K562 (cell line): ENCODE results near the gene THAP9. TPM values are rescaled to one million over a fixed set of nuclear protein-coding genes. Genes with fewer than 3 reads are reported as not detected.

Experiments used
- DPF2 ChIP-seq: fragments of 450-650 bp; IDR thresholded peaks from 2 replicates; pipeline ENCODE4 v1.6.1; 2016
- HNRNPL ChIP-seq: fragments of 200-400 bp; formaldehyde crosslinking; IDR thresholded peaks from 2 replicates; pipeline ENCODE4 v1.6.1; 2017; ENCODE audit warnings: low read depth, mild to moderate bottlenecking, low read length
- HNRNPLL ChIP-seq: fragments of 200-400 bp; formaldehyde crosslinking; IDR thresholded peaks from 2 replicates; pipeline ENCODE4 v1.6.1; 2017; ENCODE audit warnings: low read length, low read depth, mild to moderate bottlenecking; ENCODE audit not compliant: poor library complexity, severe bottlenecking
- JUND ChIP-seq, 2 experiments: IDR thresholded peaks; 2 replicates in 1 of 2; 3 replicates in 1 of 2; pipeline ENCODE4 v1.6.1; 2011; ENCODE audit warnings: borderline replicate concordance in 2 of 2, low read depth in 2 of 2, low read length in 2 of 2, improper control_type of control experiment in 1 of 2, missing biosample characterization in 1 of 2, missing genetic modification characterization in 1 of 2, missing genetic modification reagents in 1 of 2
- LCOR ChIP-seq: sonication (generic); formaldehyde crosslinking; IDR thresholded peaks from 2 replicates; pipeline ENCODE4 v1.8.0; 2022; ENCODE audit warnings: mild to moderate bottlenecking, missing genetic modification reagents
- MCM7 ChIP-seq, 2 experiments: fragments of 450-650 bp; IDR thresholded peaks; 2 replicates each; pipeline ENCODE4 v1.6.1; 2016 to 2018
- MTA1 ChIP-seq: fragments of 450-650 bp; IDR thresholded peaks from 2 replicates; pipeline ENCODE4 v1.6.1; 2017; ENCODE audit warnings: borderline replicate concordance
- NR1H2 ChIP-seq: sonication (generic); formaldehyde crosslinking; IDR thresholded peaks from 2 replicates; pipeline ENCODE4 v1.4.0; 2020; ENCODE audit warnings: mild to moderate bottlenecking, missing genetic modification reagents
- RBM22 ChIP-seq: fragments of 200-400 bp; formaldehyde crosslinking; IDR thresholded peaks from 2 replicates; pipeline ENCODE4 v1.6.1; 2018; ENCODE audit warnings: low read length, low read depth; ENCODE audit not compliant: poor library complexity, severe bottlenecking
- SAP30 ChIP-seq: fragments of 200-600 bp; sonication (generic); IDR thresholded peaks from 2 replicates; pipeline ENCODE4 v1.6.1; 2012; ENCODE audit warnings: borderline replicate concordance, low read depth, mild to moderate bottlenecking, moderate library complexity, low read length, control low read depth, inconsistent platforms; ENCODE audit not compliant: insufficient read depth, poor library complexity, severe bottlenecking
- TAF7 ChIP-seq: fragments of 450-650 bp; IDR thresholded peaks from 2 replicates; pipeline ENCODE4 v1.6.1; 2016; ENCODE audit warnings: missing genetic modification characterization, missing compliant biosample characterization
- ZNF644 ChIP-seq: fragments of 200-800 bp; sonication (Bioruptor generic); IDR thresholded peaks from 2 replicates; pipeline ENCODE4 v1.6.1; 2016; ENCODE audit warnings: low read depth, missing genetic modification characterization, missing compliant biosample characterization
- polyA plus RNA-seq, 8 experiments: library from polyadenylated mRNA; depleted of rRNA in 4 of 8; stranded (reverse) in 5 of 8; unstranded in 3 of 8; fragments of >200 nt; fragmentation: Nextera tagmentation in 2 of 8; fragmentation: Illumina TruSeq in 1 of 8; extraction: Ambion mirVana in 2 of 8; extraction: Trizol in 1 of 8; gene quantifications; 2 replicates each; pipeline versions ENCODE4 v1.2.1 to v1.2.3, GENCODE V29; 2011 to 2014; ENCODE audit warnings: inconsistent platforms in 1 of 8, missing spikeins in 1 of 8
- total RNA-seq, 7 experiments: library from RNA; depleted of rRNA in 6 of 7; stranded (reverse); fragments of >200 nt in 6 of 7; fragmentation: Illumina TruSeq in 2 of 7; extraction: Trizol in 2 of 7; gene quantifications; 2 replicates each; pipeline versions ENCODE4 v1.2.1 to v1.2.3, GENCODE V29; 2011 to 2021; ENCODE audit warnings: low replicate concordance in 1 of 7
- TF ChIP-seq, protein P1 (sequence below): sonication (generic); IDR thresholded peaks from 2 replicates; pipeline ENCODE4 v1.6.1; 2016
- TF ChIP-seq, protein P2 (sequence below): fragments of 450-650 bp; IDR thresholded peaks from 2 replicates; pipeline ENCODE4 v1.6.1; 2018; ENCODE audit not compliant: partially characterized antibody
- TF ChIP-seq, protein P3 (sequence below): fragments of 250-450 bp; sonication (Bioruptor Pico); IDR thresholded peaks from 2 replicates; pipeline ENCODE4 v1.5.0; 2021; ENCODE audit warnings: mild to moderate bottlenecking, moderate library complexity
- TF ChIP-seq, protein P4 (sequence below): fragments of 250-450 bp; sonication (Bioruptor Pico); IDR thresholded peaks from 2 replicates; pipeline ENCODE4 v1.4.0; 2020; ENCODE audit warnings: mild to moderate bottlenecking

The THAP9 gene
- total and polyA plus RNA-seq, 9 of the 15 experiments (the other 6 are each of a cell fraction or from before 2014, with no cell fraction given): 3.4 to 7.0 (median 5.4) TPM

DNA sequence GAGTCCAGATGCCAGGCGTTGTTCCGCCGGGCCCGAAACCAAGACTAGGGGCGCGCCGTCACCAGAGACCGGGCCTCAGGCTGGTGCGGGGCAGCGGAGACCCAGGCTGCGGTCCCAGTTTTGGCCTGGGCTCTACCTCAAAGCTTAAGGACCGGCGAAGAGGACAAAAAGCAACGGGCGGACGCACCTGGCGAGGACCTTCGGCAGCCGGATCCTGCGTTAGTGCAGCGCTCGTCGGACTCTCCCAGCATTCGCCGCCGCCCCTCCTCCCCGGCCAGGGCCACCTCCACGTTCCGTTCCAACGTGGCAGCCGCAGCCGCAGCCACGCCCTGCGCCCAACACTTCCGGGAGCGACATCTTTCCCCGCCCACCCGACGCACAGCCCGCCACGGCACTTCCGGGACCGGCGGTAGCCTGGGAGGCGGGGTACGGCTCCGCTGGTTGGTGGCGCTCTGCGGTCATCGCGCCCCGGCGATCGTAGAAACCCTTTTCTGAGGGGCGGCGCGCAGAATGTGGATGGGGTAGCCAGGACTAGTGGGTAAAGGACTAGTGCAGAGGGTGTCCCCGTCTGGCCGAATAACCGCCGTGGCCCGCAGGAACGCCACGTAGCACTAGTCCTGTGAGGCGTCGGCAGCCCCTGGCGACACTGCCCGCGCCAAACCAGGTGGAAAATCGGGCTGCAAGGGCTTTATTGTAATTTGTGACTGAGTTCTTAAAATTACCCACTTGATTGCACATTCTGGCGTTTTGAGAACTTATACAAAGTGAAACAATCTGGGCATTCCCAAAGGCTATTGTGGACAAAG, 9.4 kb upstream of the THAP9 start, which contains the start of gene SEC31A (continued):
- TF ChIP-seq, protein P1, sequence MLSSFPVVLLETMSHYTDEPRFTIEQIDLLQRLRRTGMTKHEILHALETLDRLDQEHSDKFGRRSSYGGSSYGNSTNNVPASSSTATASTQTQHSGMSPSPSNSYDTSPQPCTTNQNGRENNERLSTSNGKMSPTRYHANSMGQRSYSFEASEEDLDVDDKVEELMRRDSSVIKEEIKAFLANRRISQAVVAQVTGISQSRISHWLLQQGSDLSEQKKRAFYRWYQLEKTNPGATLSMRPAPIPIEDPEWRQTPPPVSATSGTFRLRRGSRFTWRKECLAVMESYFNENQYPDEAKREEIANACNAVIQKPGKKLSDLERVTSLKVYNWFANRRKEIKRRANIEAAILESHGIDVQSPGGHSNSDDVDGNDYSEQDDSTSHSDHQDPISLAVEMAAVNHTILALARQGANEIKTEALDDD: peak; percentile 64
- TF ChIP-seq DPF2: 0 out of 2 replicates have a peak, but pooled peaks have one; percentile 18
- TF ChIP-seq, protein P2, sequence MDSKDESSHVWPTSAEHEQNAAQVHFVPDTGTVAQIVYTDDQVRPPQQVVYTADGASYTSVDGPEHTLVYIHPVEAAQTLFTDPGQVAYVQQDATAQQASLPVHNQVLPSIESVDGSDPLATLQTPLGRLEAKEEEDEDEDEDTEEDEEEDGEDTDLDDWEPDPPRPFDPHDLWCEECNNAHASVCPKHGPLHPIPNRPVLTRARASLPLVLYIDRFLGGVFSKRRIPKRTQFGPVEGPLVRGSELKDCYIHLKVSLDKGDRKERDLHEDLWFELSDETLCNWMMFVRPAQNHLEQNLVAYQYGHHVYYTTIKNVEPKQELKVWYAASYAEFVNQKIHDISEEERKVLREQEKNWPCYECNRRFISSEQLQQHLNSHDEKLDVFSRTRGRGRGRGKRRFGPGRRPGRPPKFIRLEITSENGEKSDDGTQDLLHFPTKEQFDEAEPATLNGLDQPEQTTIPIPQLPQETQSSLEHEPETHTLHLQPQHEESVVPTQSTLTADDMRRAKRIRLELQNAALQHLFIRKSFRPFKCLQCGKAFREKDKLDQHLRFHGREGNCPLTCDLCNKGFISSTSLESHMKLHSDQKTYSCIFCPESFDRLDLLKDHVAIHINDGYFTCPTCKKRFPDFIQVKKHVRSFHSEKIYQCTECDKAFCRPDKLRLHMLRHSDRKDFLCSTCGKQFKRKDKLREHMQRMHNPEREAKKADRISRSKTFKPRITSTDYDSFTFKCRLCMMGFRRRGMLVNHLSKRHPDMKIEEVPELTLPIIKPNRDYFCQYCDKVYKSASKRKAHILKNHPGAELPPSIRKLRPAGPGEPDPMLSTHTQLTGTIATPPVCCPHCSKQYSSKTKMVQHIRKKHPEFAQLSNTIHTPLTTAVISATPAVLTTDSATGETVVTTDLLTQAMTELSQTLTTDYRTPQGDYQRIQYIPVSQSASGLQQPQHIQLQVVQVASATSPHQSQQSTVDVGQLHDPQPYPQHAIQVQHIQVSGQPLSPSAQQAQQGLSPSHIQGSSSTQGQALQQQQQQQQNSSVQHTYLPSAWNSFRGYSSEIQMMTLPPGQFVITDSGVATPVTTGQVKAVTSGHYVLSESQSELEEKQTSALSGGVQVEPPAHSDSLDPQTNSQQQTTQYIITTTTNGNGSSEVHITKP: peak; percentile 20
- peak; percentile 61 for TF ChIP-seq JUND (IDR thresholded peaks at IDR 0.05; ENCODE audit: borderline replicate concordance, low read depth, low read length)
- no peak; the same call in 2 of the 3 replicates for TF ChIP-seq JUND (tag; IDR thresholded peaks at IDR 0.05; ENCODE audit: borderline replicate concordance, low read depth, low read length)
- TF ChIP-seq NR1H2 (CRISPR knock-in tag): no peak
- TF ChIP-seq LCOR (CRISPR knock-in tag): peak; percentile 82; the same call in 1 of the 2 replicates
- TF ChIP-seq, protein P3, sequence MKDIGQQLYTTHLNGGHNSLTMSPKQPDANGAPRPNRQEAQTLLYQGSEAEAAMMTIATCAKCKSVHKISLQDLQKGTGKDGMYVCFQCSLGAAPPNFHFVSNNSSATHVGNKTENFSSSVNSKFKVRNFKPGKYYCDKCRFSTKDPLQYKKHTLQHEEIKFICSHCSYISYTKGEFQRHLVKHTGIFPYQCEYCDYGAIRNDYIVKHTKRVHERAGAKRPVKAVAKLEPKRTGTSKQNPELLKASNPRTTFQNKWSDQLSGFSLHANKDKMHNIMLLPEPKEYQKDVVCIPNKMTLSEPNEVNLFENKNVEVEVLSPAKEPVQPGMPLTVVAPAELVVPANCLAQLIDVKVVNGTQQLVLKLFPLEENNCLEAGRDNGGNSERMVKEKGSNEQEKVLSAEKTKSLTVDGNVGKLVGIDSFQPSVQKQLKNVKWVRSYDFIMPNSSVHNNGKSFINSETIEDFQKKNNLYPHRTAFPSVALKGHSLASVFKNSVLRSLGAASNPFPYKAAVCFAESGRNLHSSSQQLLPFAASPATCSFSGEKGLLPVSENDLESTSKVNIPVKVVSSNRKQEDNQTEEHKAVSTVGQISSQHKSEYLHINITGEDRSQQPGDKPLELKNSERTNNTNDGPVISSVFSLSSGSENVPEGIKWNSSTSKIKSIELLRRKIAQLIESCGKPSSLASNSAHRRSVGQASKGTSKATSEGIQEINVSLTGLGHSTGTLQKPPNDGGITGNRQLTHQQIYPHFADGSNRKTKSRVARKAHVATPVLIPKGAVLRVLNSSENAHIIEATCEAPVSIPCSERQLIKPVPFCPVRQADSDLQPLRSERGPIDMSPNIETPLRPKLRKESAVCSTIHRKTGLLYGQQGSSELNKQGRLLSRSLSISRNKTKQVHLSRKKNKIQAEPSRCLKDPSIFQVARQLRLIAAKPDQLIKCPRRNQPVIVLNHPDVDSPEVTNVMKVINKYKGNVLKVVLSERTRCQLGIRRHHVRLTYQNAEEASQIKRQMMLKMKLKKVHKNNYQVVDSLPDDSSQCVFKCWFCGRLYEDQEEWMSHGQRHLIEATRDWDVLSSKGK: no peak
- no peak for TF ChIP-seq HNRNPL
- TF ChIP-seq TAF7: peak; percentile 68; the same call in 1 of the 2 replicates
- no peak for TF ChIP-seq ZNF644 (tag)
- peak; percentile 87 for TF ChIP-seq HNRNPLL
- TF ChIP-seq, protein P4, sequence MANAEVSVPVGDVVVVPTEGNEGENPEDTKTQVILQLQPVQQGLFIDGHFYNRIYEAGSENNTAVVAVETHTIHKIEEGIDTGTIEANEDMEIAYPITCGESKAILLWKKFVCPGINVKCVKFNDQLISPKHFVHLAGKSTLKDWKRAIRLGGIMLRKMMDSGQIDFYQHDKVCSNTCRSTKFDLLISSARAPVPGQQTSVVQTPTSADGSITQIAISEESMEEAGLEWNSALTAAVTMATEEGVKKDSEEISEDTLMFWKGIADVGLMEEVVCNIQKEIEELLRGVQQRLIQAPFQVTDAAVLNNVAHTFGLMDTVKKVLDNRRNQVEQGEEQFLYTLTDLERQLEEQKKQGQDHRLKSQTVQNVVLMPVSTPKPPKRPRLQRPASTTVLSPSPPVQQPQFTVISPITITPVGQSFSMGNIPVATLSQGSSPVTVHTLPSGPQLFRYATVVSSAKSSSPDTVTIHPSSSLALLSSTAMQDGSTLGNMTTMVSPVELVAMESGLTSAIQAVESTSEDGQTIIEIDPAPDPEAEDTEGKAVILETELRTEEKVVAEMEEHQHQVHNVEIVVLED: peak; percentile 92
- TF ChIP-seq SAP30: peak; percentile 31
- TF ChIP-seq MTA1: peak; percentile 97
- no peak for TF ChIP-seq MCM7 (IDR thresholded peaks at IDR 0.05)
- peak; percentile 92 for TF ChIP-seq RBM22
